Left ventricle myocardium inferior (tissue), 1 donor: ENCODE measurements around the gene ST7. TPM values are rescaled to one million over a fixed set of nuclear protein-coding genes. Genes with fewer than 3 reads are reported as not detected.

ENCODE experiments used
- DNase-seq: peaks from one replicate; pipeline ENCODE4 v3.0.0-alpha.2; 2020
- H3K27ac ChIP-seq: fragments of 200-600 bp; replicated peaks from 2 replicates; pipeline ENCODE4 v1.8.0; 2021
- H3K27me3 ChIP-seq: fragments of 200-600 bp; 2 replicates; pipeline ENCODE4 v1.8.0; 2021; ENCODE audit warnings: low read depth
- H3K36me3 ChIP-seq: fragments of 200-600 bp; 2 replicates; pipeline ENCODE4 v1.8.0; 2021
- H3K4me1 ChIP-seq: fragments of 200-600 bp; 2 replicates; pipeline ENCODE4 v1.8.0; 2021
- H3K4me3 ChIP-seq: fragments of 200-600 bp; 2 replicates; pipeline ENCODE4 v1.8.0; 2021; ENCODE audit warnings: mild to moderate bottlenecking, moderate library complexity
- H3K9me3 ChIP-seq: fragments of 200-600 bp; replicated peaks from 2 replicates; pipeline ENCODE4 v1.8.0; 2021
- CTCF ChIP-seq: fragments of 200-600 bp; IDR thresholded peaks from 2 replicates; pipeline ENCODE4 v1.8.0; 2021; ENCODE audit warnings: antibody characterized with exemption, mild to moderate bottlenecking, borderline replicate concordance
- intact Hi-C: fragments of 100-400 bp; cut with micrococcal nuclease; formaldehyde crosslinking; loops from one replicate; pipeline ENCODE4 v1.11.0; 2022
- total RNA-seq: library from RNA; stranded (reverse); fragmentation: NEBNext Ultra II Directional; extraction: Animal tissue kit (Norgen Biotek cat#: 25700); gene quantifications from one replicate; pipeline ENCODE4 v1.2.1, GENCODE V29; 2021
- donor health status: DM: no; HTN: yes; CAD: no; lungs with severe emphysema.

ST7 gene
- total RNA-seq, 1 donor from 2014 or later, result 28.5 TPM

- Histone ChIP-seq H3K27me3 (no peaks in the 10 kb centered on the region), H3K36me3 (peaks cover 17% of the 10 kb centered on the region), H3K4me3 (no peak overlapping the region), H3K27ac (no peak overlapping the region), H3K9me3 (no peaks in the 10 kb centered on the region), H3K4me1 (peaks cover 10% of the 10 kb centered on the region)
- intact Hi-C loops, result no loop called here
- no peak for DNase-seq
- no peak for TF ChIP-seq CTCF
Measured at GRCh38 chr7:117205873-117206272, 252.6 kb downstream of the ST7 start.

- intact Hi-C loops, result no loop called here
- H3K27ac ChIP-seq, result no peak overlapping the region
- peaks cover 6% of the 10 kb centered on the region for H3K4me1 ChIP-seq
- H3K36me3 ChIP-seq, result peaks cover 22% of the 10 kb centered on the region
- TF ChIP-seq CTCF, result no peak
- no peak for DNase-seq
- H3K27me3 ChIP-seq, result no peaks in the 10 kb centered on the region
- no peak overlapping the region for H3K4me3 ChIP-seq
- H3K9me3 ChIP-seq, result no peaks in the 10 kb centered on the region
Measured at GRCh38 chr7:117208257-117208656, 255.0 kb downstream of the ST7 start.

- DNase-seq, result no peak
- peaks cover 26% of the 10 kb centered on the region for H3K36me3 ChIP-seq
- no peak overlapping the region for H3K4me3 ChIP-seq
- intact Hi-C loops, result no loop called here
- TF ChIP-seq CTCF, result no peak
- H3K4me1 ChIP-seq, result no peaks in the 10 kb centered on the region
- H3K27ac ChIP-seq, result no peak overlapping the region
- no peaks in the 10 kb centered on the region for H3K27me3 ChIP-seq
- H3K9me3 ChIP-seq, result no peaks in the 10 kb centered on the region
Measured at GRCh38 chr7:117210397-117210796, 257.1 kb downstream of the ST7 start.

- Histone ChIP-seq H3K36me3 (peaks cover 29% of the 10 kb centered on the region), H3K27ac (no peak overlapping the region), H3K4me3 (no peak overlapping the region), H3K27me3 (no peaks in the 10 kb centered on the region), H3K9me3 (no peaks in the 10 kb centered on the region), H3K4me1 (no peaks in the 10 kb centered on the region)
- DNase-seq, result no peak
- TF ChIP-seq CTCF, result no peak
- intact Hi-C loops, result no loop called here
Measured at GRCh38 chr7:117210908-117211307, 257.6 kb downstream of the ST7 start.

GRCh38 chr7:117211614-117212013 is 258.3 kb downstream of the ST7 start:
- Histone ChIP-seq H3K27ac (no peak overlapping the region), H3K36me3 (peaks cover 29% of the 10 kb centered on the region), H3K4me1 (no peaks in the 10 kb centered on the region), H3K9me3 (no peaks in the 10 kb centered on the region), H3K4me3 (no peak overlapping the region), H3K27me3 (no peaks in the 10 kb centered on the region)
- no peak for TF ChIP-seq CTCF
- intact Hi-C loops, result no loop called here
- DNase-seq, result no peak
